ACHN (cell line): ENCODE measurements around the gene SHISA5.

Experiments
- DNase-seq: peaks from one replicate; pipeline ENCODE4 v3.0.0-alpha.2; 2015
- in situ Hi-C: cut with HindIII; loops from 2 replicates; pipeline ENCODE4 v1.10.0; 2017; ENCODE audit warnings: low sequenced_read_pairs, low pct_ligation_motif_present, low pct_unique_long_range_greater_than_20kb

Gene SHISA5

DNA sequence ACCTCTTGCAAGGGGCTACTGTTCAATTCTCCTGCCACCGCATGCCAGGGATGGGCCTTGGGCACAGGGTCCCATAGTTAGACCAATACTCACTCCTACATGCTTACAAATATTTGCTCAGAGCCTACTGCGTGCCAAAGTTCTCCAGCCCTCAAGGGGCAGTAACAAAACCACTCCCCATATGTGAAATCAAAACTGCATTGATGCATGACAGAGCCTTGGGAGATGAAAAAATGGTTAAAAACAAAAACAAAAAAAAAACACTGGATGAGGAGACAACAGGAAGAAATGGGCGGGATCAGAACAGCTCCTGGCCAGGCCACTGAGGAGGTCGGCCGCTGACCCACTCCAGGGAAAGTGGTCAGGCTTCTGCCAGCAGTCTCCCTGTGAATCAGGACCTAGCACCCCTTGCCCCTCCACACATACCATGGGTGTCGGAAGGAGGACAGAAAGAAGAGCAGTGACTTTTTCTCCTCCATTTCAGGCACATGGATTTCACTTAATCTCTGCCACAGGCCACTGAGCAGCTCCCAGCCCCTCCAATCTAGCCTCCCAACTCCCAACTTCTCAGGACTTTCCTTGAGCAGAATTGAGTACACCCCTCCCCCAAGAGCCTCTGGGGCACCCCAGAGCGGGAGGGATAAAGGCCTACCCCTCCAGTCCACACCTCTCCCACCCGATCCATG lies 76.9 kb downstream of the SHISA5 start:
- no peak for DNase-seq
- in situ Hi-C loops, result no loop called here

DNA sequence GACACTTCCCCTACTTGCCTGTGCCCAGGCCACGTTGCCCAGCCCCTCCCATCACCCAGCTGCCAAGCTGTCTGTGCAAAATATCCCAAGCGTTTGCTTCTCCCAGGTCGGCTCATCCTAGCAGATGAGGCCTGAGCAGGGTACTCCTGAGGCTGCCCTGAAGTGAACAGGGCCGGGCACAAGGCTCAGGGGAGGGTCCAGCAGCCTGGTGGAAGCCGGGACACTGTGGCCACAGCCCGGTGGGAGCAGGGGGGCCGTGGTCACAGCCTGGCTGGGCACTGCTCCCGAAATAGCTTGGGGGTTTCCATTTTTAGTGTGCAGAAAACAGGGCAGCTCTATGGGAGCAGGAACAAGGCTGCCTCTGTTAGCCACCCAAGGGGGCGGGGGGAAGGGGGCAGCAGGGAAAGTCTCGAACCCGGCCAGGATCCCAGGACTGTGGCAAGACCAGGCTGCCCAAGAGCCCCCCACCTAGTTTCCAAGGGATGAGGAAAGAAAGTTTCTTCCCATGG lies 77.5 kb downstream of the SHISA5 start:
- in situ Hi-C loops, result no loop called here

DNA sequence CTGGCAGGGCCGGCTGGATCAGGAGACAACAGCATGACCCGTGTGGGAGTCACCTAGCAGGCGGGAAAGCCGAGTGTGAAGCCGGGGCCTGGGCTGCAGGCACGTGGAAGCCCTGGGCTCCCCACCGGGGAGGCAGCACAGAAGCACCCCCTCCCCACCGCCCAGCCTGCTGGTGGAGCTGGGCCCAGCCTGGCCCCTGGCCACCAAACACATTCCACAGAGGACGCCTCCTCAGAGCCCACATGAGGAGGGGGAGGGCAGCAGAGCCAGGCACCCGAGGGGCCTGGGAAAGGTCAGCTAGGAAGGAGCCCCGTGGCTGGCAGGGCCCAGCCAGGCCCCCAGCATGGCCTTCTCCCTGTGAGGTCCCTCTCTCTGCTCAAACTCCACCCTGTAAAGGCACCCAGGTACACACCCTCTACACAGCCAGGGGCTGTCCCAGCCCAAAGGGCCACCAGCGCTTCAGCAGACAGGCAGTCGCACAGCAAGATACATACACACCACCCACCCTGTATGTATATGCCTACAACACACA lies 78.6 kb downstream of the SHISA5 start:
- no peak for DNase-seq
- in situ Hi-C loops, result no loop called here

More for the DNA sequence above, 77.5 kb downstream of the SHISA5 start:
- DNase-seq, result no peak

DNA sequence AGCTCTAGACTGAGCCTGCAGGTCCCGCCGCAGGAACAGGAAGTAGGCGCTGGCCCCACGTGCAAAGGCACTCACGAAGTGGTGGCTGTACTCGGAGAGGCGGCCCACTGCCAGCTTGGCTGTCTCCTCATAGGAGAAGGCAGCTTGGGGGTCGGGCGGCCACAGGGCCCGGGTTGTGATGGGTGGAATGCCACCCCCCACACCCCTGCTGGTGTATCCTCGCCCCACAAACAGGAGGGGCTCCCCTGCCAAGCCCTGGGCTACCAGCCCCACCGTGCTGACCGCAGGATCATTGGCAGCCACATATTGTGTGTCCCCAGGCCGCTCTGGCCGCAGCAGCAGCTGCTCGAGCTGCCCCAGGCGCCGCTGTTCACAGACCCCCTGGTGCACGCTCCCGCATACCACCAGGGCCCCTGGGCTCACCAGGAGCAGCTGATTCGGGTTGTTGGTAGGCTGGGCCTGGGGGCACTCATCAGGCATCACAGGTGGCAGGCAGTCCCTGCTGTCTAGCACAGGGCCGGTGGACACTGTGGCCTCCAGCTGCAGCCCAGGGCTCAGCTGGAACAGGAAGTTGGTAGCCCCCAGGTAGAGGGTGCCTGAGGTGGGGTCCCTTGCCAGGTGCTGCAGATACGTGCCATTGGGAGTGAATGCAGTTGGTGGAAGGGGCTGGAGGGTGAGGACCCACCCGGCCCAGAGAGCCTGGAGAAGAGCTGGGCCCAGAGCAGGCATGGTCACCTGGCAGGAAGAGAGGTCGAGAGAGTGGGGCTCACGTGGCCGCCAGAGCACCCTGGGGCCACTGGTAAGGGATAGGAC lies 79.9 kb downstream of the SHISA5 start:
- in situ Hi-C loops, result no loop called here
- no peak for DNase-seq

DNA sequence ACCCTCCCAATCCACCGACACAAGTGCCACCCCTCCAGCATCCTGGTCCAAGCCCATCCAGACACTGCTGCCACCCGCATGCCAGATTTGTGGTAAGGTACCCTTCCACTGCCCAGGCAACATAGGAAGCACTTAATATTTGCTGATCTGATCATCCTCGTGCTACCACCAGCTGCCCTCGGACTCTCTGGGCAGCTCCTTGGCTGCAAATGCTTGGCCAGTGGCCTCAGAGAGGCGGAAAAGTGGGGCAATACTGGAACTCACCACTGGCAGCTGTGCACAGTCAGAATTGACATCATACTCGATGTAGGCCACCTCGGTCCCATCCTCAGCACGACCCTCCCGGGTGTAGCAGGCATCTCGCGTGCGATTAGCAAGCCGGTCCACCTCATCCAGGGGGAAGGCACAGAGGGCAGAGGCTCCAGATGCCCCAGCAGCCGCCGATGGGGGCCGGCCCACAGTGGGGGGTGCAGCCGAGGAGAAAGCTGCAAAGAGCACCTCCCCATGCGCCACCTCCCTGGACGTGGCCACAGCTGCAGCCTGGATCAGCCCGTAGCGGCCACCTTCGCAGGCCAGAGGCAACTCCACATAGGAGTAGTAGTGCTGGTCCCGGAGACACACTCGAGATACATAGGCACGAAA lies 80.6 kb downstream of the SHISA5 start:
- in situ Hi-C loops, result no loop called here
- no peak for DNase-seq

DNA sequence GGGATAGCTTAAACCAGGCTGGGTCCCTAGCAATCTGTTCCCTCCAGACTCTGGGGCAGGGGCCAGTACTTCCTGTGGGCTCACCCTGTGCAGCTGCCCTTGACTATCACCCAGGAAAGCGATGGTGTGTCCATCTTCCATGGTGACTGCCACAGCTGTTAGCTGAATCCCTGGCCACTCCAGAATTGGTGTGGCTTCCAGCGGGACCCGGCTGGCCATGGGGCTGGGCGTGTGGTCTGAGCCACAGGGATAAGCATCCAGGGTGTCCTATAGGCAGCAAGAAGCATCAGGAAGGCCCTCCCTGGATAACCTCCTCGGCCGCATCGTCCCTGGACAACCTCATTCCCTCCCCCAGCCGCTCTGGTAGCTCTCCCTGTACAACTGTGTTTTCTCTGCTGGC lies 81.3 kb downstream of the SHISA5 start:
- DNase-seq, result no peak
- in situ Hi-C loops, result no loop called here

DNA sequence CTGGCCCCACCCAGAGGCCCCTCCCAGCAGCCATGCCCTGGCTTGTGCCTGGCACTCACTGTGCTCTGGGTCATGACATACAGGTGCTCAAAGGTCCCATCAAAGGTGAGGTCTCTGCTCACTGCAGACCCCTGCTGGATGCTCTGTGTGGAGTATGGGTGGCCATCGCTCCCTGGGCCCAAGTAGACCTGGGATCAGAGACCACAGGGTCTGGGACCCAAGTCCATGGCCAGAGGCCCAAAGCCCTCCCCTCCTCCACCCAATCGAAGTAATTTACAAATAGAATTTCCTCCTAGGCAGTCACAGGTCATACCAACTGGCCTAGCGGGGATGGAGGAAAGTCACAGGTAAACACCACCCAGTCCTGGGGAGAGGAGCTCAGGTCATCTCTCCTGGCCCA lies 81.7 kb downstream of the SHISA5 start:
- no peak for DNase-seq
- in situ Hi-C loops, result no loop called here

DNA sequence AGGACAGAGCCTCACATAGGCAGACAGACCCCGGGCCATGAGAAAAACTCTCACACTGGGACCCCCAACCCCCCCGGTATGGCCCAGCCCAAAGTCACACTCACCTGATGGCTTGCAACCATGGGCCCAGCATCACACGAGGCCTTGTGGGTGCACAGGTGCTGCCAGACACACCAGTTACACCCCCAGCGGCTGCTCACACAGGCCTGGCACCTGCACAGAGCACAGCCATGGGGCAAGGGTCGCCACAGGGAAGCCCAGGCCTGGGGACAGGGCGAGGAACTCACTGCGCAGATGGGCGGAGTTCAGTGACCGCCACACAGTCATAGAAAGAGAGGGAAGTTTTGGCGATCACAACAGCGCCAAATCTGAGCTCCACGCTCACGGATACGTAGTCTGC lies 83.4 kb downstream of the SHISA5 start:
- no peak for DNase-seq
- in situ Hi-C loops, result no loop called here

DNA sequence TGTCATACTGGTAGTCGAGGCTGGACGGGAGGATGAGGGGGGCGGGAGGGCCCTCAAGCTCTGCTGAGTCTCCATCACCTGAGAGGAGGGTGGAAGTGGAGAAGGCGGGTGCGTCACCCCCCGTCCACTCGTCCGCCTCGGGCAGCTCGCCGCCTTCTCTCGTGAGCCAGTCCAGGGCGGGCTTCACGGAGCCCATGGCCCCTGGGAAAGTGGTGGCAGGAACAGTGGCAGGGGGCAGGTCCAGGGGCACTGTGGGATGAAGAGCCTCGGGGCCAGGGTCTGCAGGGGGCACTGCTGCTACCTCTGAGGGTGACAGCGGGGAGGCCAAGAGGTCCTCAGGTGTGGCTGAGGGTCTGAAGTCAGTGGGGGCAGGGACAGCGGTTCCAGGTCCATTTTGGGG lies 84.4 kb downstream of the SHISA5 start:
- in situ Hi-C loops, result no loop called here
- no peak for DNase-seq

DNA sequence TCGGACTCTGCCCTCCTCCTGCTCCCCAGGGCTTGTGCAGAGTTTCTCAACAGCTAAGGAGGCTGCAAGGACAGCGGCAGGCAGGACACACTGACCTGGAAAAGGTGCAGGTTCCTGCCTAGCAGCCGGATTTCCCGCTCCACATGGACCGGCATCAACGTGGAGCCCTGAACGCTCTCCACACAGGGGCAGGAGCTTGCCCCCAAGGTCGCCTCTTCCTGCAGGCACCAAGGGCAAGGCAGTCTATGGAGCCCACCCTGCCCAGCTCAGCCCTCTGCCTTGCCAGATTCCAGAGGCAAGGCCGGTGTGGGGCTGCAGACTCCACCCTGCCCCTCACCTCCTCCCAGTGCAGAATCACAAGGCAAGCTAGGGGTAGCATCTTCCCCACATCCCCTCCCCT lies 84.8 kb downstream of the SHISA5 start:
- in situ Hi-C loops, result no loop called here
- no peak for DNase-seq

DNA sequence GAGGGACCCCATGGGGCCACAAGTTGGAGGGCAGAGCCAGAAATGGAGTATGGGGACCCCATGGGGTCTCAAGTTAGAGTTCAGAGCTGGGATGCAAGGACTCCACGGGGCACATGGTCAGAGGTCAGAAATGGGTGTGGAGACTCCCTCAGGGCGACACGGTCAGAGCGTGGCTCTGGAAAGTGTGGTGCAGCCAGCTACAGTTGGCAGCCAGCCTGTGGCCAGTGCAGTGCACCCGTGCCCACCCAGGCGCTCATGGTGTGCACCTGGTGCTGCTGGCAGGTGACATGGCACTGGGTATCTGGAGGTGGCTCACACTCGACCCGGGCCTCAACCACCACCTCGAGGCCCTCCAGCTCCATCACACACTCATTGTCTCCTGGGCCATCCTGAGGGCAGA lies 85.3 kb downstream of the SHISA5 start:
- no peak for DNase-seq
- in situ Hi-C loops, result no loop called here

DNA sequence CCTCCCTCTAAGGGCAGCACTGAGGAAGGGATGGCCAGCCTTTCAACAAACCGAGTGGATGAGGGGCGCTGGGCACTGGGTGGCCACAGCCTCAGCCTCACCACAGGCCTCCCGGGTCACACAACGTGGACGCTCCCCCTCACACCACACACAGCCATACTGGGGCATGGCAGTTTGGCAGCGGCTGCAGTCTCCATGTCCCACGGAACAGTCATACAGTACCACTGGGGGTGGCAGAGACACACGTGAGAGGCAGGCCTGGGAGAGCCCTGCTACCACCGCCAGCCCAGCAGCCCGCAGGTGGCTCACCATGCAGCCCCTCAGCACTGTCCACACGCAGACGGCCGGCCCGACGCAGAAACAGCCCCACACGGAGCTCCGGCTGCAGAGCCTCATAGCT lies 85.8 kb downstream of the SHISA5 start:
- in situ Hi-C loops, result no loop called here
- no peak for DNase-seq
